Mucosa of rectum (tissue), 2 donors: ENCODE results near the gene UVSSA.

ENCODE experiments used
- H3K27ac ChIP-seq, 2 donors: one replicate each; pipeline ENCODE4 v1.7.0; 2013; ENCODE audit warnings: inconsistent platforms in 2 of 2, low read depth in 2 of 2, low read length in 2 of 2
- H3K27me3 ChIP-seq, 2 donors: one replicate each; pipeline ENCODE4 v1.7.0; 2013; ENCODE audit warnings: low read length in 2 of 2; ENCODE audit not compliant: control insufficient read depth in 2 of 2, insufficient read depth in 2 of 2
- H3K36me3 ChIP-seq, 2 donors: one replicate each; pipeline ENCODE4 v1.7.0; 2013; ENCODE audit warnings: low read length in 2 of 2; ENCODE audit not compliant: control insufficient read depth in 2 of 2, insufficient read depth in 2 of 2
- H3K4me1 ChIP-seq, 2 donors: one replicate each; pipeline ENCODE4 v1.7.0; 2013; ENCODE audit warnings: low read length in 2 of 2, mild to moderate bottlenecking in 1 of 2; ENCODE audit not compliant: control insufficient read depth in 2 of 2, insufficient read depth in 2 of 2
- H3K4me3 ChIP-seq, 2 donors: one replicate each; pipeline ENCODE4 v1.7.0; 2013; ENCODE audit warnings: low read length in 2 of 2
- H3K9ac ChIP-seq, 2 donors: one replicate each; pipeline ENCODE4 v1.7.0; 2013; ENCODE audit warnings: low read length in 2 of 2, low read depth in 1 of 2, mild to moderate bottlenecking in 1 of 2
- H3K9me3 ChIP-seq, 2 donors: one replicate each; pipeline ENCODE4 v1.7.0; 2013; ENCODE audit warnings: low read length in 2 of 2; ENCODE audit not compliant: control insufficient read depth in 2 of 2
- donor health status: healthy.
- donor health status: Normal muscosa, but diverticular disease.

UVSSA gene

GRCh38 chr4:1350169-1350520, 3.1 kb downstream of the UVSSA start:
- Histone ChIP-seq H3K27me3 (no peaks in the 10 kb centered on the region), H3K9me3 (no peaks in the 10 kb centered on the region), H3K36me3 (peaks cover 22 to 24% of the 10 kb centered on the region in 2 donors), H3K27ac (no peak overlapping the region), H3K9ac (no peak overlapping the region), H3K4me1 (peaks cover 23 to 25% of the 10 kb centered on the region in 2 donors), H3K4me3 (no peak overlapping the region)

GRCh38 chr4:1351854-1352566, 5.0 kb downstream of the UVSSA start:
- Histone ChIP-seq H3K27me3 (no peaks in the 10 kb centered on the region), H3K4me3 (no peak overlapping the region), H3K9ac (peak overlapping the region in 1 of 2 donors; percentile 18), H3K27ac (no peak overlapping the region), H3K36me3 (peaks cover 25 to 32% of the 10 kb centered on the region in 2 donors), H3K9me3 (no peaks in the 10 kb centered on the region), H3K4me1 (peaks cover 18 to 21% of the 10 kb centered on the region in 2 donors)

DNA sequence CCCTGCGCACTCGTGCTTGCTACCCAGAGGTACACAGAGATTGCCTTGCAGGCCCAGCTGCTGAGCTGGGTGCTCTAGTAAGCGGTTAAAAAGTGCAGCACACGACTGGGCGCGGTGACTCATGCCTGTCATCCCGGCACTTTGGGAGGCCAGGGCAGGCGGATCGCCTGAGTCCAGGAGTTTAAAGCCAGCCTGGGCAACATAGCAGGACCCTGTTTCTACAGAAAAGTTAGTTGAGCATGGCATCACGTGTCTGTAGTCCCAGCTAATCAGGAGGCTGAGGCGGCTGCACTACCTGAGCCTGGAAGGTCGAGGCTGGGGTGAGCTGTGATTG, 5.5 kb downstream of the UVSSA start:
- Histone ChIP-seq H3K27ac (no peak overlapping the region), H3K4me1 (peaks cover 16 to 21% of the 10 kb centered on the region in 2 donors), H3K4me3 (no peak overlapping the region), H3K9me3 (no peaks in the 10 kb centered on the region), H3K27me3 (no peaks in the 10 kb centered on the region), H3K9ac (no peak overlapping the region), H3K36me3 (peaks cover 25 to 32% of the 10 kb centered on the region in 2 donors)

DNA sequence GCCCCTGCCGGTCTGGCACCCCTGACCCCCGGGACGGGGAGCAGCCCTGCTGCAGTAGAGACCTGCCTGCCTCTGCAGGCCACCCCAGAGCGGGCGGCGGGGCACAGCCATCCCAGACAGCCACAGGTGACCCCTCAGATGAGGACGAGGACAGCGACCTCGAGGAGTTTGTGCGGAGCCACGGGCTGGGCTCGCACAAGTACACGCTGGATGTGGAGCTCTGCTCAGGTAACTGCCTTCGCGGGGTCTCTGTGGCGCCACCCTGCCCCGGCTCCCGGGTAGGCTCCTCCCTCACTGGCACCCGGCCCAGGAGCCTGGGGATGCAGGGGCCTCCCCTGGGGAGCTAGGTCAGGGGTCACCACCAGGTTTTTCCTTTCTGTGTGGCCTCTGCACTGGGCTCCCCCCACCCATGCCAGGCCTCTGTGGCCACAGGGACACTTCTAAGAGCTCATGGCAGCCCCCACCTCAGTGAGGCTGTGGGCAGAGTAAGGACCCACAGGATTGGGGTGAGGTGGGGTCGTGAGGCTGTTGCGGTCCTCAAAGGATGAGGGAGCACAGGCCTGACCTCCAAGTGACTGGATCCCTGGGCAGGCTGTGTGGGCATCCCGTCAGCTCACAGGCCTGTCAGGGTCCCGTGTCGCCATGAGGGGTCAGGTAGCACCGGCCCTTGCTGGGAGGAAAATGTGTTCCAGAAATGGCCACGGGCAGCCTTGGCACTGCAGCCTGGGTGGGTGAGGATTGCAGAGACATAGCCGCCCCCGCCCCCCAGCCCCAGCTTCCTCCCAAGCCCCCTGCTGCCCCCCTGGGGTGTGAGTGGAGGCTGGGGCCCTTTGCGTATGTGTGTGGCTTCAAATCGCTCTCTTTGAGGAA, 6.4 kb downstream of the UVSSA start:
- Histone ChIP-seq H3K4me3 (no peak overlapping the region), H3K36me3 (peaks cover 25 to 36% of the 10 kb centered on the region in 2 donors), H3K4me1 (peaks cover 7 to 12% of the 10 kb centered on the region in 2 donors), H3K27ac (no peak overlapping the region), H3K27me3 (no peaks in the 10 kb centered on the region), H3K9ac (no peak overlapping the region), H3K9me3 (no peaks in the 10 kb centered on the region)

DNA sequence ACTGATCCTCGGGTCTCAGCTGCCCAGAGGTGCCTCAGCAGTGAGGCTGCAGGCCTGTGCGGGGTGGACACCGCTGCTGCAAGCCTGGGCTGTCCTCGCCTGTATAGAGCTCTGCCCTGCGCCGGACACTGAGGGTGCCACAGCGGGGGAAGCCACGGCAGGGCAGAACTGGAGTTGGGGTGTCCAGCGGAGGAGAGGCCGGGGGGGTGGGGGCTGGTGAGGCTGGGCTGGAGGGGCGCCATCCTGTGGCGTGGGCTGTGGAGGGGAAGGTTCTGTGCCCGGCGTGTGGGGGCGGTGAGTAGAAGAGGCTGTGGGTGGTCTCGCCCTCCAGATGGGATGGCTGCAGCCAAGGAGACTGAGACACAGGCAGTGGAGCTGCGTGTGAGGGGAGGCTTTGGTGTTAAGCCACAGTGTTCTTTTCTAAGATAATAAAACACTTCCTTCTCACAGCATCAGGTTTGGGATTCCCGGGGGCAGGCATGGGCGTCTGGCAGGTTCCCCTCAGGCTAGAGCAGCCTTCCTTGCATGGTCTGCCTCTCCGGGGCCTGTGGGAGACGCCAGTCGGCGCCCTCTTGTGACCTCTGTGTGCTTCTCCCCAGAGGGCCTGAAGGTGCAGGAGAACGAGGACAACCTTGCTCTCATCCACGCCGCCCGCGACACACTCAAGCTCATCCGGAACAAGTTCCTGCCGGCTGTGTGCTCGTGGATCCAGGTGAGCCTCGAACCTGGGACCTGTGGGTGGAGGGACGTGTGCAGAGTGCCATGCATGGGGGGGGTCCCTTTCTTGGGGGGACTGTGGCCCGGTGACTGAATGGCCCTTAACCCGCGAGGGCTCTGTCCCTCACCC, 7.4 kb downstream of the UVSSA start:
- no peak overlapping the region for H3K4me3 ChIP-seq
- H3K4me1 ChIP-seq, result peaks cover 3 to 4% of the 10 kb centered on the region in 2 donors
- H3K9ac ChIP-seq, result no peak overlapping the region
- no peak overlapping the region for H3K27ac ChIP-seq
- H3K9me3 ChIP-seq, result no peaks in the 10 kb centered on the region
- H3K27me3 ChIP-seq, result no peaks in the 10 kb centered on the region
- peaks cover 28 to 39% of the 10 kb centered on the region in 2 donors for H3K36me3 ChIP-seq

DNA sequence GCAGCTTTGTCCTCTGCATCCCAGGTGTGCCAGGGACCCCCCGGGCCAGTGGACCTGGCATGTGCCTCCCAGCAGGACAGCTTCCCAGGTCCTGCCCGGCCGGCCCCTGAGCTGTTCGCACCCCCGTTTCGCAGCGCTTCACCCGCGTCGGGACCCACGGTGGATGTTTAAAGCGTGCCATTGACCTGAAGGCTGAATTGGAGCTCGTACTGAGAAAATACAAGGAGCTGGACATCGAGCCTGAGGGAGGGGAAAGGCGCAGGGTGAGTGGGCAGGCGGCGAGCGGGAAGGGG, 7.9 kb downstream of the UVSSA start:
- H3K27me3 ChIP-seq, result no peaks in the 10 kb centered on the region
- H3K9ac ChIP-seq, result no peak overlapping the region
- H3K36me3 ChIP-seq, result peaks cover 25 to 39% of the 10 kb centered on the region in 2 donors
- H3K9me3 ChIP-seq, result no peaks in the 10 kb centered on the region
- no peak overlapping the region for H3K27ac ChIP-seq
- H3K4me1 ChIP-seq, result peaks cover 0 to 3% of the 10 kb centered on the region in 2 donors
- H3K4me3 ChIP-seq, result no peak overlapping the region

DNA sequence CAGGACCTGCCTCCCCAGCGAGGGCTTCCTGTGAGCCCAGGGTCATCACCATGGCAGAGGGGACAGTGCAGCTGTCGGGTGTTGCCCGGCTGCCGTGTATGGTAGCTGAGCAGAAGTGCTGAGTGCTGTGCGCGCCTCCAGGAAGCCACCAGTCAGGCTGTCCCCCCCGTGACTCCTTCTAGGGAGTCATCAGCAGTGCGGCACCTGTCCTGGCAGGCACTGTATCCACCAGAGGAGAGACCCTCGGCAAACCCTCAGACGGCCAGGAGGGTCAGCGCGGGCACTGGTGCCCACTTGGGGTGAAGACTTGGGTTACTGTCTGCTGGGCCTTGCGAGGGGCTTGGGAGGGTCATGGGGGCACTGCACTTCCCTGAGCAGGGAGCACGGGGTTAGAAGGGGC, 8.4 kb downstream of the UVSSA start:
- Histone ChIP-seq H3K36me3 (peaks cover 25 to 38% of the 10 kb centered on the region in 2 donors), H3K4me1 (peaks cover 0 to 3% of the 10 kb centered on the region in 2 donors), H3K27ac (no peak overlapping the region), H3K4me3 (no peak overlapping the region), H3K27me3 (no peaks in the 10 kb centered on the region), H3K9ac (no peak overlapping the region), H3K9me3 (no peaks in the 10 kb centered on the region)

DNA sequence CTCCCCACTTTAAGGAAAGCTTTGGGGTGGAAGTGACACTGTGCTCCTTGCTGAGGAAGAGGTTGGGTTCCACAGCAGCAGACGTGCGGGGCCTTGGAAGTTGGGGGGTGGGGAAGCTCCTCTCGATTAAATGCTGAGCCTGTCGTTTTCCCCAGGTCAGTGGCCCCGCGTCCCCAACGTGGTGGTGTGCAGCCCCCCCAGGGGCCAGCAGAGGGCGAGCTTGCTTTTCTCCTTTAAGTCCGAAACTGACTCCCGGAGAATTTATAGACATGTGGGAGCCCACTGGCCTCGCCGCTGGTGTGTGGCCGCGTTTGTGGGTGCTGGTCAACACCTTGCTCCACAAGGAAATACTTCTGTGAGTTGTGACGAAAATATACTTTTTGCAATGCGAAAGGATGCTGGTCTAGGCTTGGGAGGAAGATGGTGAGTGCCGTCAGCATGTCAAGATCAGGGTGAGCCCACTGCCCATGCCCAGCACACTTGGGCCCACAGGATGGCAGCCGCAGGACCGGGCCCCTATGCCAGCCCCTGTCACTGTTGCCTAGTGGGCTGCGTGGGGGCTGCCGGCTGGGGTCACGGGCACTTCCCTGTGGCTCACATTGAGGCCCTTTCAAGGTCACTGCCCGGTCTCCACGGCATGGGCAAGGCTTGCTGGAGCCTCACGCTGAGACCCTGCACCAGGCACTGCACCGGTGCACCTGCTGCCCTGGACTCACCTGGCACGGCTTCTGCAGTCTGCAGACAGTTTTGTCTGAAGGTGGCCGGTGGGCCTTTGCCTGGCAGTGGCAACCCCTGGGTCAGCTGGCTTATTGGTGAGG, 9.4 kb downstream of the UVSSA start:
- Histone ChIP-seq H3K27me3 (no peaks in the 10 kb centered on the region), H3K4me1 (peaks cover 0 to 3% of the 10 kb centered on the region in 2 donors), H3K9me3 (no peaks in the 10 kb centered on the region), H3K27ac (no peak overlapping the region), H3K36me3 (peaks cover 25 to 36% of the 10 kb centered on the region in 2 donors), H3K9ac (no peak overlapping the region), H3K4me3 (no peak overlapping the region)

DNA sequence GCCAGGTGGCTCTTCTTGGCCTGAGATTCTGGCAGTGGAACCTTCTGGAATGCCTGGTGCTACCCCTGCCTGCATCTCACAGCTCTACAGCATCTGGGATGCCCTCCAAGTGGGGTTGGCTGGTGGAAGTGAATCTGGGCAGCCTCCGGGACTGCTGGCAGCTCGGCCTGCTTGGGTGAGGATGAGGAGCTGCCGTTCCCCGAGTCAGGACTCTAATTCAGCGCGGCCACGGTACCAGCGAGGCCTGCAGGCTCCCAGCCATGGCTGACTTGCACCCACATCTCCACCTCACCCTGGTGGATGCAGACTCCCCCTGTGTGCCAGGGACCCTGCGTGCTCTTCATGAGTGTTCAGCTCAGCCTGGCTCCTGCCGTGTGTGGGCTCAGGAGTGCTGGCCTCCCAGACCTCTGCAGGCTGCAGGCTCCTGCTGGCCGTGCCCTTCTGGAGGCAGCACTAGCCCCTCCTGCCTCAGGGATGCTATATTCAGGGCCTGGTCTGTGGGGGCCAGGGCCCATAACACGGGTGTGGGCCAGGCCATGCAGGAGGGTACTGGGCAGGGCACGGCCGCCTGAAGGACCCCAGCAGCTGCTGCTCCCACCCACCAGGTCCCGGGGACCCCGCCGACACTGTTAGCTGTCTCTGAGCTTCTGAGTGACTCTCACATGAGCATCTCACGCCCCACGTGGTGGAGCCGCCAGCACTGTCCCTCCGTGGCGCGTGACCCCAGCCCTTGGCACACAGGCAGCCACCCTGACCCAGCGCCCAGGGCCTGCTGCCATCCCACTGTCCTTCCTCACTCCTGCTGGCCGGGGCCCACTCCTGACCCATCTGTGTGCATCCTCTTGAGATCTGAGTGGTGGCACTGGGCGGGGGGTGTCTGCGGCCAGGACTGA, 10.6 kb downstream of the UVSSA start:
- no peak overlapping the region for H3K9ac ChIP-seq
- H3K36me3 ChIP-seq, result peaks cover 20 to 32% of the 10 kb centered on the region in 2 donors
- H3K4me1 ChIP-seq, result no peaks in the 10 kb centered on the region
- H3K9me3 ChIP-seq, result no peaks in the 10 kb centered on the region
- no peak overlapping the region for H3K27ac ChIP-seq
- no peaks in the 10 kb centered on the region for H3K27me3 ChIP-seq
- H3K4me3 ChIP-seq, result no peak overlapping the region
